ENCODE data around the gene KAZN. TPM values are rescaled to one million over a fixed set of nuclear protein-coding genes. Genes with fewer than 3 reads are reported as not detected.

Gene KAZN
- total and polyA plus RNA-seq, 9 donors, result 10.1 to 56.4 (median 27.9) TPM

- H3K9me3 ChIP-seq, result no peaks in the 10 kb centered on the region
- H3K36me3 ChIP-seq, result no peaks in the 10 kb centered on the region
- no peak for DNase-seq
- TF ChIP-seq POLR2A (IDR thresholded peaks at IDR 0.05) (no peak), CTCF (IDR thresholded peaks at IDR 0.05) (no peak), EP300 (IDR thresholded peaks at IDR 0.05) (no peak)
- no peaks in the 10 kb centered on the region for H3K4me1 ChIP-seq (ENCODE audit: insufficient read depth)
- H3K27ac ChIP-seq, result no peak overlapping the region
- 84 to 85% (median 85%) methylated on average over 6 of the region's 6 CpGs for WGBS, 3 donors
- H3K27me3 ChIP-seq, result no peaks in the 10 kb centered on the region
- no peak overlapping the region for H3K4me3 ChIP-seq
- intact Hi-C loops (cut with DNase I), result no loop called here
Observed at GRCh38 chr1:14726606-14727005, 128.1 kb downstream of the KAZN start.

GRCh38 chr1:14728516-14728915 is 130.0 kb downstream of the KAZN start:
- Histone ChIP-seq H3K9me3 (no peaks in the 10 kb centered on the region), H3K27me3 (no peaks in the 10 kb centered on the region), H3K36me3 (no peaks in the 10 kb centered on the region), H3K27ac (no peak overlapping the region), H3K4me1 (ENCODE audit: insufficient read depth) (no peaks in the 10 kb centered on the region), H3K4me3 (no peak overlapping the region)
- intact Hi-C loops (cut with DNase I), result no loop called here
- TF ChIP-seq EP300 (IDR thresholded peaks at IDR 0.05) (no peak), POLR2A (IDR thresholded peaks at IDR 0.05) (no peak), CTCF (IDR thresholded peaks at IDR 0.05) (no peak)
- WGBS, 3 donors, result 89 to 91% (median 89%) methylated on average over 7 of the region's 7 CpGs
- DNase-seq, result no peak

- no peak for DNase-seq
- 62 to 70% (median 65%) methylated on average over 5 of the region's 5 CpGs for WGBS, 3 donors
- Histone ChIP-seq H3K27me3 (no peaks in the 10 kb centered on the region), H3K27ac (no peak overlapping the region), H3K9me3 (no peaks in the 10 kb centered on the region), H3K36me3 (no peaks in the 10 kb centered on the region), H3K4me1 (ENCODE audit: insufficient read depth) (no peaks in the 10 kb centered on the region), H3K4me3 (no peak overlapping the region)
- intact Hi-C loops (cut with DNase I), result no loop called here
- no peak for TF ChIP-seq POLR2A (IDR thresholded peaks at IDR 0.05)
- no peak for TF ChIP-seq EP300 (IDR thresholded peaks at IDR 0.05)
- TF ChIP-seq CTCF (IDR thresholded peaks at IDR 0.05), result no peak
Observed at GRCh38 chr1:14732728-14733047, 134.2 kb downstream of the KAZN start.

- Histone ChIP-seq H3K27me3 (no peaks in the 10 kb centered on the region), H3K4me1 (ENCODE audit: insufficient read depth) (no peaks in the 10 kb centered on the region), H3K27ac (no peak overlapping the region), H3K4me3 (no peak overlapping the region), H3K9me3 (no peaks in the 10 kb centered on the region), H3K36me3 (no peaks in the 10 kb centered on the region)
- intact Hi-C loops (cut with DNase I), result no loop called here
- no peak for TF ChIP-seq POLR2A (IDR thresholded peaks at IDR 0.05)
- TF ChIP-seq EP300 (IDR thresholded peaks at IDR 0.05), result no peak
- no peak for TF ChIP-seq CTCF (IDR thresholded peaks at IDR 0.05)
- WGBS, 3 donors, result 55 to 59% (median 55%) methylated on average over 21 of the region's 21 CpGs
- no peak for DNase-seq
Observed at GRCh38 chr1:14733048-14733778, 134.7 kb downstream of the KAZN start.
